HT-29 (cell line): ENCODE measurements around the gene SGIP1. TPM values are rescaled to one million over a fixed set of nuclear protein-coding genes. Genes with fewer than 3 reads are reported as not detected.
"Not testable (repeated sequence)": the region's sequence is repeated elsewhere in the genome, so short reads cannot be mapped to it uniquely, and the experiment has no call there.

ENCODE experiments used
- DNase-seq: peaks from one replicate; pipeline ENCODE4 v3.0.0-alpha.2; 2015; ENCODE audit warnings: low spot score
- total RNA-seq: library from RNA; depleted of rRNA; stranded (reverse); fragments of >200 nt; shearing (Covaris generic); gene quantifications from 2 replicates; pipeline ENCODE4 v1.2.3, GENCODE V29; 2014

The SGIP1 gene
- total RNA-seq, 1 experiment from 2014 or later, result not detected

GRCh38 chr1:66761221-66761620 lies 227.3 kb downstream of the SGIP1 start:
- DNase-seq, result no peak

GRCh38 chr1:66764994-66765578 lies 231.1 kb downstream of the SGIP1 start:
- peak; percentile 66 for DNase-seq

- no peak for DNase-seq
Observed at GRCh38 chr1:66767626-66768025, 233.7 kb downstream of the SGIP1 start.

- DNase-seq, result no peak
Observed at GRCh38 chr1:66768965-66769364, 235.0 kb downstream of the SGIP1 start.

GRCh38 chr1:66769512-66770229 lies 235.7 kb downstream of the SGIP1 start:
- no peak for DNase-seq

GRCh38 chr1:66770240-66770639 lies 236.3 kb downstream of the SGIP1 start:
- DNase-seq, result no peak

GRCh38 chr1:66770694-66771093 lies 236.7 kb downstream of the SGIP1 start:
- DNase-seq, result no peak

GRCh38 chr1:66773227-66773626 lies 239.3 kb downstream of the SGIP1 start:
- DNase-seq, result no peak

GRCh38 chr1:66774438-66774837 lies 240.5 kb downstream of the SGIP1 start:
- no peak for DNase-seq

- no peak for DNase-seq
Observed at GRCh38 chr1:66775646-66776045, 241.7 kb downstream of the SGIP1 start.

- DNase-seq, result no peak
Observed at GRCh38 chr1:66777831-66778230, 243.9 kb downstream of the SGIP1 start.

- DNase-seq, result no peak
Observed at GRCh38 chr1:66778266-66778665, 244.3 kb downstream of the SGIP1 start.

GRCh38 chr1:66778969-66779368 lies 245.0 kb downstream of the SGIP1 start:
- DNase-seq, result no peak

GRCh38 chr1:66779475-66780078 lies 245.6 kb downstream of the SGIP1 start:
- no peak for DNase-seq

GRCh38 chr1:66785800-66786199 lies 251.8 kb downstream of the SGIP1 start:
- DNase-seq, result not testable (repeated sequence)

- DNase-seq, result no peak
Observed at GRCh38 chr1:66787641-66788040, 253.7 kb downstream of the SGIP1 start.

GRCh38 chr1:66788231-66788939 lies 254.4 kb downstream of the SGIP1 start:
- peak; percentile 7 for DNase-seq

GRCh38 chr1:66791621-66792610 lies 258.0 kb downstream of the SGIP1 start:
- no peak for DNase-seq

- not testable (repeated sequence) for DNase-seq
Observed at GRCh38 chr1:66795839-66796238, 261.9 kb downstream of the SGIP1 start.
